Stomach (tissue), 4 donors: ENCODE measurements around the gene RAB40B.

Experiments
- EP300 ChIP-seq: sonication (generic); formaldehyde crosslinking; IDR thresholded peaks from one replicate; pipeline ENCODE4 v1.6.1; 2017; ENCODE audit warnings: antibody characterized with exemption
- POLR2A ChIP-seq, 4 donors: fragments of 450-650 bp; IDR thresholded peaks; one replicate each; pipeline ENCODE4 v1.6.1; 2016; ENCODE audit warnings: antibody characterized with exemption in 4 of 4, control low read depth in 2 of 4, mild to moderate bottlenecking in 1 of 4, moderate library complexity in 1 of 4
- POLR2AphosphoS5 ChIP-seq, 3 donors: sonication (generic); formaldehyde crosslinking; IDR thresholded peaks; one replicate each; pipeline ENCODE4 v1.6.1; 2016; ENCODE audit warnings: antibody characterized with exemption in 3 of 3
- TF ChIP-seq, protein P1 (sequence below), 7 experiments: fragments of 450-650 bp in 4 of 7; fragments of 200-600 bp in 3 of 7; sonication (generic) in 3 of 7; IDR thresholded peaks; one replicate each; pipeline ENCODE4 v1.5.1; 2016 to 2019; ENCODE audit warnings: antibody characterized with exemption in 7 of 7, control low read depth in 2 of 7, mild to moderate bottlenecking in 1 of 7

DNA sequence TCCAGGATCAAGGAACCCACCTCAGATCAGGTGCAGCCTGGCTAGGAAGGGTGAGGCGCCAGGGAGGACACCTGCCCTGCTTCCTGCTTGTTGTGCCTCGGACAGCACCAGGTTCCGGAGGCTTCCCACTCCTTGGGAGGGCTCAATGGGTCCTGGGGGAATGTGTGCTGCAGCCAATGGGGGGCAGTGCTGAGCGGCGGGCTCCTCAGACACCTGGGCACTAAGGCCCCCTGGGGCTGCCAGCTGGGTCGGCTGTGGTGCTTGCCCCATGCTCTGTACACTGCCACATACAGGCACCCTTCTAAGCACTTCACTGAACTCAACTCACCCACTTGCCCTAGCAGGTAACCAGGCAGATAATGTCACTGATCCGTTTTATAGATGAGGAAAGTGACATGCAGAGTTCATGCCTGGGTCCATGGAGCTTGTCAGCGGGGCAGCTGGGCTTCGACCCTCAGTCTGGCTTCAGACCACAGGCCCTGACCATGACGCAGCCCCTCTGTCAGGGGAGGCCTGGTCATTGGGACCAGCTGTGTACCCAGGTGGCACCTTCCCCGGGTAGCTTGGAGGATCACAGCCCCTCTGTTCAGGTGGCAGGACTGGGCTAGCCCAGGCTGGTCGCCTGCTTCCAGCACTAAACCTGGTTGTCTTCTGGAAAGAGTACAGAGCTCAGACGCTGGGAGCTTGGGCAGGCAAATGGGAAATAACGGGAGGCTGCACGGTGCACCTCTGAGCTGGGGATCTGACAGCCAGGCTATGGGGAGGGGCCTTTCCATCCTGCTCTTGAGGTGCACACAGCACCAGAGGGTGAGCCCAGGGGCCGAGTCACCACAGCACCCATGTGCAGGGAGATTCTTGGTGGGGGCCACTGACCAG is 45.1 kb upstream of the RAB40B start:
- TF ChIP-seq, protein P1, sequence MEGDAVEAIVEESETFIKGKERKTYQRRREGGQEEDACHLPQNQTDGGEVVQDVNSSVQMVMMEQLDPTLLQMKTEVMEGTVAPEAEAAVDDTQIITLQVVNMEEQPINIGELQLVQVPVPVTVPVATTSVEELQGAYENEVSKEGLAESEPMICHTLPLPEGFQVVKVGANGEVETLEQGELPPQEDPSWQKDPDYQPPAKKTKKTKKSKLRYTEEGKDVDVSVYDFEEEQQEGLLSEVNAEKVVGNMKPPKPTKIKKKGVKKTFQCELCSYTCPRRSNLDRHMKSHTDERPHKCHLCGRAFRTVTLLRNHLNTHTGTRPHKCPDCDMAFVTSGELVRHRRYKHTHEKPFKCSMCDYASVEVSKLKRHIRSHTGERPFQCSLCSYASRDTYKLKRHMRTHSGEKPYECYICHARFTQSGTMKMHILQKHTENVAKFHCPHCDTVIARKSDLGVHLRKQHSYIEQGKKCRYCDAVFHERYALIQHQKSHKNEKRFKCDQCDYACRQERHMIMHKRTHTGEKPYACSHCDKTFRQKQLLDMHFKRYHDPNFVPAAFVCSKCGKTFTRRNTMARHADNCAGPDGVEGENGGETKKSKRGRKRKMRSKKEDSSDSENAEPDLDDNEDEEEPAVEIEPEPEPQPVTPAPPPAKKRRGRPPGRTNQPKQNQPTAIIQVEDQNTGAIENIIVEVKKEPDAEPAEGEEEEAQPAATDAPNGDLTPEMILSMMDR (IDR thresholded peaks at IDR 0.05) = no peak
- TF ChIP-seq EP300 (no peak), POLR2AphosphoS5 (IDR thresholded peaks at IDR 0.05) (no peak), POLR2A (IDR thresholded peaks at IDR 0.05) (no peak)
